SK-N-SH treated with all-trans-retinoic acid at 6 μM for 48 hours (cell line): Measurements from ENCODE around the gene CDH4.

ENCODE experiments used
- ATAC-seq: fragments of 200-7000 bp; cut with Tn5 transposase; 3 replicates; pipeline ENCODE4 v1.9.1; 2020; ENCODE audit warnings: mild to moderate bottlenecking, moderate library complexity
- BACH2 ChIP-seq: fragments of 250-450 bp; sonication (Bioruptor Pico); IDR thresholded peaks from 2 replicates; pipeline ENCODE4 v1.9.0; 2021; ENCODE audit warnings: mild to moderate bottlenecking, borderline replicate concordance
- CREB5 ChIP-seq: fragments of 250-450 bp; sonication (Bioruptor Pico); IDR thresholded peaks from 2 replicates; pipeline ENCODE4 v1.5.1; 2020; ENCODE audit warnings: low read depth, mild to moderate bottlenecking, moderate library complexity
- CSDC2 ChIP-seq: fragments of 250-450 bp; sonication (Bioruptor Pico); IDR thresholded peaks from 2 replicates; pipeline ENCODE4 v1.5.0; 2020; ENCODE audit warnings: mild to moderate bottlenecking, moderate library complexity
- CSRNP3 ChIP-seq: fragments of 250-450 bp; sonication (Bioruptor Pico); IDR thresholded peaks from 2 replicates; pipeline ENCODE4 v1.5.1; 2021; ENCODE audit warnings: mild to moderate bottlenecking, moderate library complexity
- ESRRG ChIP-seq: fragments of 250-450 bp; sonication (Bioruptor Pico); IDR thresholded peaks from 2 replicates; pipeline ENCODE4 v1.6.1; 2021; ENCODE audit warnings: mild to moderate bottlenecking
- GLIS3 ChIP-seq: fragments of 250-450 bp; sonication (Bioruptor Pico); IDR thresholded peaks from 2 replicates; pipeline ENCODE4 v1.5.0; 2020; ENCODE audit warnings: mild to moderate bottlenecking, moderate library complexity
- ISL1 ChIP-seq: fragments of 250-450 bp; sonication (Bioruptor Pico); IDR thresholded peaks from 2 replicates; pipeline ENCODE4 v2.1.2; 2022; ENCODE audit warnings: mild to moderate bottlenecking, moderate library complexity
- OSR1 ChIP-seq: fragments of 250-450 bp; sonication (Bioruptor Pico); IDR thresholded peaks from 2 replicates; pipeline ENCODE4 v1.8.0; 2022; ENCODE audit warnings: moderate library complexity, mild to moderate bottlenecking, inconsistent platforms
- PATZ1 ChIP-seq: fragments of 250-450 bp; sonication (Bioruptor Pico); IDR thresholded peaks from 2 replicates; pipeline ENCODE4 v1.8.0; 2020; ENCODE audit warnings: mild to moderate bottlenecking, moderate library complexity, borderline replicate concordance
- POU6F1 ChIP-seq: fragments of 250-450 bp; sonication (Bioruptor Pico); IDR thresholded peaks from 2 replicates; pipeline ENCODE4 v1.8.0; 2021; ENCODE audit warnings: low read depth, mild to moderate bottlenecking, moderate library complexity, borderline replicate concordance
- PPARA ChIP-seq: fragments of 250-450 bp; sonication (Bioruptor Pico); IDR thresholded peaks from 2 replicates; pipeline ENCODE4 v1.5.0; 2020; ENCODE audit warnings: mild to moderate bottlenecking, borderline replicate concordance
- RARB ChIP-seq: fragments of 250-450 bp; sonication (Bioruptor Pico); IDR thresholded peaks from 2 replicates; pipeline ENCODE4 v1.8.0; 2021; ENCODE audit warnings: mild to moderate bottlenecking, moderate library complexity
- SNAI2 ChIP-seq: fragments of 250-450 bp; sonication (Bioruptor Pico); IDR thresholded peaks from 2 replicates; pipeline ENCODE4 v1.5.0; 2020; ENCODE audit warnings: mild to moderate bottlenecking, moderate library complexity
- TCF4 ChIP-seq: fragments of 250-450 bp; sonication (Bioruptor Pico); IDR thresholded peaks from 2 replicates; pipeline ENCODE4 v1.8.0; 2021; ENCODE audit warnings: mild to moderate bottlenecking, moderate library complexity, borderline replicate concordance
- TOX ChIP-seq: fragments of 250-450 bp; sonication (Bioruptor Pico); IDR thresholded peaks from 2 replicates; pipeline ENCODE4 v1.8.0; 2021; ENCODE audit warnings: mild to moderate bottlenecking, moderate library complexity, borderline replicate concordance
- TSHZ2 ChIP-seq: fragments of 250-450 bp; sonication (Bioruptor Pico); IDR thresholded peaks from 2 replicates; pipeline ENCODE4 v1.5.0; 2020; ENCODE audit warnings: mild to moderate bottlenecking, moderate library complexity
- ZC3H10 ChIP-seq: fragments of 250-450 bp; sonication (Bioruptor Pico); IDR thresholded peaks from 2 replicates; pipeline ENCODE4 v1.5.1; 2021; ENCODE audit warnings: mild to moderate bottlenecking, moderate library complexity
- ZFP3 ChIP-seq: fragments of 250-450 bp; sonication (Bioruptor Pico); IDR thresholded peaks from 2 replicates; pipeline ENCODE4 v1.5.0; 2020; ENCODE audit warnings: mild to moderate bottlenecking, moderate library complexity
- ZFP30 ChIP-seq: fragments of 450-650 bp; formaldehyde crosslinking; IDR thresholded peaks from 2 replicates; pipeline ENCODE4 v1.5.0; 2022; ENCODE audit warnings: mild to moderate bottlenecking, moderate library complexity
- ZNF565 ChIP-seq: fragments of 450-650 bp; formaldehyde crosslinking; conservative IDR thresholded peaks from 2 replicates; pipeline ENCODE4 v1.5.0; 2020; ENCODE audit warnings: low read depth, mild to moderate bottlenecking, moderate library complexity
- ZNF70 ChIP-seq: fragments of 450-650 bp; formaldehyde crosslinking; IDR thresholded peaks from 2 replicates; pipeline ENCODE4 v1.5.0; 2020; ENCODE audit warnings: mild to moderate bottlenecking, moderate library complexity

Gene CDH4

GRCh38 chr20:61973515-61974356 is 721.7 kb downstream of the CDH4 start (continued):
- TF ChIP-seq TOX (CRISPR knock-in tag) (no peak), BACH2 (no peak)

GRCh38 chr20:61974357-61974665 is 722.2 kb downstream of the CDH4 start:
- TF ChIP-seq CSDC2 (no peak), ZFP30 (CRISPR knock-in tag) (no peak), OSR1 (CRISPR knock-in tag) (no peak), ZNF565 (CRISPR knock-in tag) (no peak), TCF4 (CRISPR knock-in tag) (no peak), TOX (CRISPR knock-in tag) (no peak), ZFP3 (CRISPR knock-in tag) (no peak), RARB (no peak), PPARA (CRISPR knock-in tag) (no peak), ZNF70 (no peak), BACH2 (no peak), ESRRG (CRISPR knock-in tag) (no peak), CREB5 (CRISPR knock-in tag) (no peak), PATZ1 (no peak), SNAI2 (no peak), GLIS3 (CRISPR knock-in tag) (no peak), TSHZ2 (CRISPR knock-in tag) (no peak), CSRNP3 (CRISPR knock-in tag) (no peak), ZC3H10 (no peak)
- no peak for ATAC-seq

GRCh38 chr20:61975407-61976129 is 723.5 kb downstream of the CDH4 start:
- ATAC-seq: no peak
- TF ChIP-seq ISL1 (CRISPR knock-in tag): no peak
- TF ChIP-seq ZFP3 (CRISPR knock-in tag): no peak
- TF ChIP-seq POU6F1: no peak
- TF ChIP-seq CREB5 (CRISPR knock-in tag): no peak
